ENCODE results near the gene CEACAM19. TPM values are rescaled to one million over a fixed set of nuclear protein-coding genes. Genes with fewer than 3 reads are reported as not detected.
A peak's percentile ranks its signal among the peaks of the same experiment; 100 is the strongest.

Gene CEACAM19
- total RNA-seq, 1 donor from 2014 or later = not detected

- no peak for TF ChIP-seq CTCF (IDR thresholded peaks at IDR 0.05)
- Mint-ChIP-seq H3K27ac (peak overlapping the region; percentile 30), H3K36me3 (ENCODE audit: low read depth) (no peaks in the 10 kb centered on the region), H3K27me3 (peaks cover 3% of the 10 kb centered on the region), H3K4me3 (no peak overlapping the region), H3K4me1 (peaks cover 37% of the 10 kb centered on the region), H3K9me3 (no peaks in the 10 kb centered on the region)
- intact Hi-C loops (cut with micrococcal nuclease) = no loop called here
- POLR2A ChIA-PET = interaction anchor here (0.6 to 5.2 kb wide), 14 partner anchors 15 to 278 kb away, joined by 3 to 89 read pairs (median 4); partner anchors contain the start of gene NECTIN2
- DNase-seq (no peak), ATAC-seq (ENCODE audit: low read depth) (peak; percentile 56)
- CTCF ChIA-PET = interaction anchor here (0.8 to 11.5 kb wide), 31 partner anchors 11 to 316 kb away, joined by 3 to 359 read pairs (median 5); partner anchors contain the start of genes BCAM, BCL3, CLASRP and CLPTM1
Observed at GRCh38 chr19:44723299-44723951, 52.1 kb downstream of the CEACAM19 start.

- Mint-ChIP-seq H3K4me1 (peaks cover 40% of the 10 kb centered on the region), H3K9me3 (no peaks in the 10 kb centered on the region), H3K4me3 (no peak overlapping the region), H3K36me3 (ENCODE audit: low read depth) (no peaks in the 10 kb centered on the region), H3K27me3 (peaks cover 3% of the 10 kb centered on the region), H3K27ac (no peak overlapping the region)
- ChIA-PET POLR2A (interaction anchor here (0.6 to 5.2 kb wide), 14 partner anchors 17 to 278 kb away, joined by 3 to 89 read pairs (median 4); partner anchors contain the start of gene NECTIN2), CTCF (interaction anchor here (0.7 to 11.5 kb wide), 33 partner anchors 11 to 315 kb away, joined by 3 to 359 read pairs (median 5); partner anchors contain the start of genes BCAM, BCL3, CLASRP and CLPTM1)
- intact Hi-C loops (cut with micrococcal nuclease) = loop anchor here (1.0 to 2.0 kb wide), 7 partner anchors 23 to 179 kb away; no protein-coding TSS in a partner anchor
- TF ChIP-seq CTCF (IDR thresholded peaks at IDR 0.05) = peak; percentile 81
- peak; percentile 76 for DNase-seq
- peak; percentile 92 for ATAC-seq (ENCODE audit: low read depth)
Observed at GRCh38 chr19:44723952-44724319, 52.7 kb downstream of the CEACAM19 start.

- Mint-ChIP-seq H3K27ac (no peak overlapping the region), H3K27me3 (peaks cover 3% of the 10 kb centered on the region), H3K36me3 (ENCODE audit: low read depth) (no peaks in the 10 kb centered on the region), H3K4me1 (peaks cover 51% of the 10 kb centered on the region), H3K9me3 (no peaks in the 10 kb centered on the region), H3K4me3 (no peak overlapping the region)
- intact Hi-C loops (cut with micrococcal nuclease) = loop anchor here (2.0 kb wide), 1 partner anchor 178 kb away; no protein-coding TSS in a partner anchor
- CTCF ChIA-PET = interaction anchor here (1.3 to 11.5 kb wide), 6 partner anchors 9 to 71 kb away, joined by 3 to 359 read pairs (median 20); no protein-coding TSS in a partner anchor
- ATAC-seq (ENCODE audit: low read depth) (no peak), DNase-seq (no peak)
- TF ChIP-seq CTCF (IDR thresholded peaks at IDR 0.05) = no peak
- POLR2A ChIA-PET = interaction anchor here (0.6 to 5.2 kb wide), 4 partner anchors 17 to 552 kb away, joined by 6 to 89 read pairs (median 30); no protein-coding TSS in a partner anchor
Observed at GRCh38 chr19:44725251-44725650, 54.0 kb downstream of the CEACAM19 start.

- Mint-ChIP-seq H3K4me3 (no peak overlapping the region), H3K27me3 (peaks cover 3% of the 10 kb centered on the region), H3K4me1 (peaks cover 51% of the 10 kb centered on the region), H3K9me3 (no peaks in the 10 kb centered on the region), H3K27ac (no peak overlapping the region), H3K36me3 (ENCODE audit: low read depth) (no peaks in the 10 kb centered on the region)
- TF ChIP-seq CTCF (IDR thresholded peaks at IDR 0.05) = no peak
- ATAC-seq (ENCODE audit: low read depth) (no peak), DNase-seq (no peak)
- ChIA-PET POLR2A (interaction anchor here (0.6 to 5.2 kb wide), 7 partner anchors 17 to 551 kb away, joined by 5 to 89 read pairs (median 7); no protein-coding TSS in a partner anchor), CTCF (interaction anchor here (1.3 to 11.5 kb wide), 4 partner anchors 41 to 71 kb away, joined by 3 to 359 read pairs (median 16); no protein-coding TSS in a partner anchor)
- intact Hi-C loops (cut with micrococcal nuclease) = loop anchor here (2.0 kb wide), 1 partner anchor 177 kb away; no protein-coding TSS in a partner anchor
Observed at GRCh38 chr19:44725684-44726083, 54.4 kb downstream of the CEACAM19 start.

GRCh38 chr19:44726465-44726864 is 55.2 kb downstream of the CEACAM19 start:
- H3K4me3 Mint-ChIP-seq = no peak overlapping the region
- ATAC-seq (ENCODE audit: low read depth) (no peak), DNase-seq (no peak)
- CTCF ChIA-PET = interaction anchor here (0.6 to 11.5 kb wide), 2 partner anchors 46 to 224 kb away, joined by 3 to 359 read pairs; no protein-coding TSS in a partner anchor
- TF ChIP-seq CTCF (IDR thresholded peaks at IDR 0.05) = no peak
- H3K9me3 Mint-ChIP-seq = no peaks in the 10 kb centered on the region
- no peaks in the 10 kb centered on the region for H3K36me3 Mint-ChIP-seq (ENCODE audit: low read depth)
- POLR2A ChIA-PET = interaction anchor here (0.7 to 4.6 kb wide), 4 partner anchors 27 to 50 kb away, joined by 5 to 52 read pairs (median 10); no protein-coding TSS in a partner anchor
- intact Hi-C loops (cut with micrococcal nuclease) = no loop called here
- peaks cover 3% of the 10 kb centered on the region for H3K27me3 Mint-ChIP-seq
- H3K27ac Mint-ChIP-seq = no peak overlapping the region
- H3K4me1 Mint-ChIP-seq = peaks cover 51% of the 10 kb centered on the region
